SKM-1 treated with dmso at 0.1 percent for 144 hours (cell line): Measurements from ENCODE around the gene ELOB.

Experiments
- DNase-seq: peaks from one replicate; lab custom pipeline; 2025; ENCODE audit not compliant: unreplicated experiment; lab: John Stamatoyannopoulos, UW

The ELOB gene

DNA sequence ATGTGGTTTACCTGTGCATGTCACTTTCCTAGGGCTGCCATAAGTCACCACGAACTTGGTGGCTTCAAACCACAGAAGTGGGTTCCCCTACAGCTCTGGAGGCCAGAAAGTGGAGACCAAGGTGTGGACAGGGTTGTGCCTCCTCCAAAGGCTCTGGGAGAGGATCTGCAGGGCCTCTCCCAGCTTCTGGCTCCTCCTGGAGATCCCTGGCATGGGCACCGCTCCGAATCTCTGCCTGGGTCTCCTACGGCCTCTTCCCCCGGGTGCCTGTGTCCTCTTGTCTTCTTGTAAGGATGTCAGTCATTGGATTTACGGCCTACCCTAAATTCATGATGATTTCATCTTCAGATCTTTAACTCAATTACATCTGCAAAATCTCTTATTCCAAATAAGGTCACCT, 27.1 kb downstream of the ELOB start:
- no peak for DNase-seq

DNA sequence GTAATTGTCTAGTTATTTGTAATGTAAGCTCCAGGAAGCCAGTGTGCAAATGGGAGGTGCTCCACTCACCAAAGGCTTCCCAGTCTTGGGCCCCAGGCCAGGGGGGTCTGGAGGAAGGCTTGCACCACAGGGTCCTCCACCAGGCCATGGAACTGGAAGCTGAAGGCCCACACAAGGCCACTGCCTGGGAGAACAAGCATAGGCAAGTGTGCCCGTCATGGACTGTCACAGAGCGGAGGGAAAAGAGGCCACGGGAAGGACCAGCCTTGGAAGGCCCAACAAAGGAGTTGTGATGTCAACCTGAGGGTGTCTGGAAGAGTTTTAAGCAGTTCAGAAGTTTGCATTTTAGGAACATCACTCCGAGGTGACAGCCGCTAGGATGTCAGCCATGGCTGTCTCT, 27.6 kb downstream of the ELOB start:
- no peak for DNase-seq

DNA sequence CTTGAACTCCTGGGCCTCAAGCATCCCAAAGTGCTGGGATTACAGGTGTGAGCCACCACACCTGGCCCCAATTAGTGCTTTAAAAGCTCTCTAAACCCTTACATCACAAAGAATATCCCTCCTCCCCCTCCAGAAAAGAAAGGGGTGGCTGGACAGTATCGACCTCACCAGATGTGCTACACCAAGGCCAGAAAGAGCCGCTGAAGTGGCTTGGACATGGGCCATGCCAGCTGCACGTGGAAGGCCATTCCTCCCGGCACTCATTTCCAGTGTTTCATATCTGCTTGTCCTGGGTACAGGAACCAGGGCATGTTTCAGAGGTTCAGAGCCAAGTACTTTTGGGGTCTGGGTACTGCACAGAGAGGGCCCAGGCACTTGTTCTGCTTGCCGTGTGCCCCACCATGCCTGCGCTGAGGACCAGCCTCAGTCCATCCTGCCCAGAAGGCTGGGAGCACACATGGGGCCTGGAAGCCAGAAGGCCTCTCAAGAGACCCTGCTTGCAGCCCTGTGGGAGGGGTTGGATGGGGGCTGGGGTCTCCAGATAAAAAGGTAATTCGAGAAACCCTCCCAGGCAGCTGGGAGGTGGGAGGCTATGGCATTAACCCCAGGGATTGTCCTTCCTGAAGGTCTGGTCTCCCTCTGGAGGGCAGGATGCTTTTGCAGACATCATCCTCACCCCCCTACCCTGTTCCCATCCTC, 28.2 kb downstream of the ELOB start:
- no peak for DNase-seq

DNA sequence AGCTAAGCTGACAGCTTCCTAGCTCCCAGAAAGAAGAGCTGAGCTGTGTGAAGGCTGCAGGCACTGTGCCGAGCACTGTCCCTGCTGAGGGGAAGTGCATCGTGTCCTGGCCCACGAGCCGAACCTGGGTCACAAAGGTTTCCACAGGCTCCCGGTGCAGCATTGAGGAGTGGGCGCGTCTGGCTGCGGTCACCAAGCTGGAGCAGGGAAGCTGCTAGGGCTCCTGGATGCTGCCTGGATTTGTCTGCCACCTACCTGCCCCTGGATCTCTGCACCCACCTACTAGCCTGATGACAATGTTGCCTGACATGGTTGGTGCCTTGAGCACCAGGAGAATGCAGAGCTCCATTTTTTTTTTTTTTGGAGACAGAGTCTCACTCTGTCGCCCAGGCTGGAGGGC, 31.1 kb downstream of the ELOB start:
- no peak for DNase-seq

DNA sequence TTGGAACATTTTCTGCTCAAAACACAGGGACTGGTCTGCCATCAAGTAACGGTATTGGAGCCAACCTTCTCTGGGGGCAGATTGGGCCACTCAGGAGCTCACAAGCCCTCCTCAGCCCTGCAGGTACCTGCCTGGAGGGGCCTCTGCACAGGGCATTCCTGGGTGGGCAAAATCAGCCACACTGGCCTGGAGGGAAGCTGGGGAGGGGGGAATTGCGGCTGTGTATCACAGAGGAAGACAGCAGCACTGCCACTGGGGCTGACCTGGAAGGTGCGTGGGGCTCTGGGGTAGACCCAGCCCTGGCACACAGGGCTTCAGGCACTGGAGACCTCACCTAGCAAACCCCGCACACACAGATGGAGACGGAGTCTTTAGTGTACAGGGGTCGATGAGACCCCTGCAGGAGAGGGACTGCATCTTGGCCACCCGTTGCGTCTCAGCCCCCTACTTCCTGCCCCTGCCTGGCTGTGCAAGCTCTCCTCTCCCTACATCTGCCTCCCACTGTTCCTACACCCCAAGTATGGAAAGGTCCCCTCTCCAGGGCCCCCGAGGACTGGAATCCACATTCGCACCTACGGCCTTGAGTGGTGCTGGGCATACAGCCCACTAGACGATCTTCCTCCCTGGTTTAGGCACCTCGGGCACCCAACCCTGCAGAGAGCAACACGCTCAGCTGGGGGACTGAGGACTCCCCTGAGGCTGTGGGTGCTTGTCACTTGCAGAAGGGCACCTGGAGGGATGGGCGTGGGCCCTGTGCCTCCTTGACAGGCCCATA, 31.8 kb downstream of the ELOB start:
- no peak for DNase-seq

DNA sequence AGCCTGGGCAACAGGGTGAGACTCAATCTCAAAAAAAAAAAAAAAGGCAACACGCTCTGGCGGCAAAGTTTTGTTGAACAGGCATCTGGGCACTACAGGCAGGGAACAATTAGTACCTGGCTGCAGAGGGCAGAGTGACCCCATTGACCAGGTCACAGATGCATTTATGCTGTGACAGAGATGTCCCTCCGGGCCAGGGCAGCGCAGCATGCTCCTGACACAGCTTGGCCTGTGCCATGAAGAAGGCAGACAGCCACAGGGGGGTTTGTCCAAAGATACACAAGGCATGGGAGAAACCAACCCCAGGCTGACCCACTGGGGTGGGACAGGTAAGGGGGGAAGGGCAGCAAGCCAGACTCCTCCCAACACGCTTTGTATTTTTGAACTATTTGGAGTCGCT, 32.4 kb downstream of the ELOB start:
- DNase-seq, result no peak

DNA sequence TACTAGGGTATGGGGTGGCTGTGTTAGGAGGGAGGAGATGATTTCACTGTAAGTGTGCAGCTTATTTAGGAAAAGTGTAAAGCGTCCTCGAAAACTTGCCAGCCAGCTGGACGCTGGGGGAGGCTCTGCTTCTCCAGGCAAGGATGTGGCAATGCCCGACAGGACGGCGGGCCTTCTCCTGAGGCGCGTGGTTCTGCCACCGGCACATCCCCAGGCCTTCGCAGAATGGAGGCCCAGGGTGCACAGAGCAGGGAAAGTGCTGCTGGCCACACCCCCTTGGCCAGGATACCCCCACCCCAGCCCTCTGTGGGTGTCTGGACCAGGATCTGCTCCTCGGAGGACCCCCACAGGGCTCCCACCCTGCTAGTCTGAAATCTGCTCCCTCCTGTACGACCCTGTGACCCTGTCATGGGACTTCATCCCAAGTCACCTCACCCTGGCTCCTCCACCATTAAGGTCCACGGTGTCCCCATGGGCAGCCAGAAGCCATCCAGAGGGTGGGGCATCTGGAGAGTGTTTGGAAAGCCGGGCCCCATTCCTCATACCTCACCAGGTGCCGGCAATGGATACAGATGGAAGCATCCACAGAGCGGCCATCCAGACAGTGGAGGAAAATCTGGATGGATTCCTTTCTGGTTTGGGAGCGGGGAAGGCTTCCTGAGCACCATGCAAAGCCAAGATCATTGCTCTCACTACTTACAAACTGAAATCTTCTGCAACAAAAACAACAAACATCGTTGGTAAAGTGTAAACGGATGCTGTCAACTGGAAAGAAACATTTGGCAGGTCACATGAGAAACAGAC, 33.9 kb downstream of the ELOB start:
- DNase-seq, result no peak

DNA sequence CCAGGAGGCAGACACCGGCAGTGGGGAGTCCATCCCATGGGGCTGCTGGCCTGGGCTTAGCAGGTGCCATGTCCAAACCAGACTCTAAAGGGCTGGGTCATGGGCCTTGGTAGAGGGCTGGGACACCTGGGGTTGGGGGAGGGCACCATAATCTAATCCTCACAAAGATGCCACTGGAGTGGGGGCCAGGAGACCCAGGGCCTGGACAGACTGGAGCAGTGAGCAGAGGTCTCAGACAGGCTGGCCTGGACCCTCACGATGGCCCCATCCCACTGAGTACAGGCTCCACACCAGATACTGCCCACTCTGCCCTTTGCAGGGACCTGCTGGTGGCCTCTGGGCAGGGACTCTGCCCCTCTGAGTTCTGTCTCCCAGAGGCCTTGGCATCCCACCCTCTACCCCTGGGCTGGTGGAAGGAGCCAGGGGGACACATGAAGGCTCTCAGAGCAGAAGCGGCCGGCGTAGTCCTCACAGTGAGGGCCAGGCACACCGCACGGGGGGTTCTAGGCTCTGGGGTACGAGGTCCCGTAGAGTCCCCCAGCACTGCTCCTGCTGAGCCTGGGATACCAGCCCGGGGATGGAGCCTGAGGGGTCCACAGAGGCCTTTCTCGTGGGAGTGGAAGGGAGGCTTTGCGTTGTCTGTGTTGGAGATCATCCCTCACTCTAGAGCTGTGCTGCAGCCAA, 34.6 kb downstream of the ELOB start:
- no peak for DNase-seq

DNA sequence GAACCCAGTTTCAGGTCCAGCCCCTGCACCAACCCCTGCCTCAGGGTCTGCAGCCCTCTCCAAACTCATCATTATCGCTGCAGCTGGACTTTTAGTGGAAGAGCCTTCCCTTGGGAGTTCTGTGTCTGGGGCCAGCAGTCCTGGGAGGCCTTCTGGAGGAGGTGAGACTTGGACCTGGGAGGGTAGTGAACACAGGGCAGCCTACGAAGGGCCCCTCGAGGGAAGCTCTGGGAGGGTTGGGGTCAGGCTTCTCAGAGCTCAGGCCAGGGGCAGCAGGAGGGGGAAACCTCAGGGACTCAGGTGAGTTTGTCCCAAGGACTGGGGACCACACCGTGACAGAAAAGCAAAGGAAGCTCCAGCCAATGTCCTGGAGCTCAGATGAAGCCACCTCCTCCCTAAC, 35.9 kb downstream of the ELOB start:
- DNase-seq, result no peak

DNA sequence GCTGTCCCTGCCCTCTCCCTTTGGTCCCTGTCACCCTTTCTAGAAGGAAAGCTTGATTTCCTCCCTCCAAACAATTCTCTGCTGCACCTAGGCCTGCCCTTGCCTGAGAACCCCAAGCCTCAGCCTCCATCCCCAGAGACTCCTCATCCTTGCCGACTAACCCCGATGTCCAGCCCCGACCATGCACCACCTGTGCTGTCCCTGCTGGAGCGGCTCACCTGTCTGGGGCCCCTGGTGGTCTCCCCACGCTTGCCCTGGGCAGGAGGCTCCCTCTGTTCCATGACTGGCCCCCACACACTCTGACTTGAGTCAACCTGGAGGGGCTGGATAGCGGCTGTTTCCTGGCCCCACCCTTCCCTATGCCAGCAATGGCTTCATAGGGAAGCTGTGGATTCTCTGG, 36.6 kb downstream of the ELOB start:
- no peak for DNase-seq

DNA sequence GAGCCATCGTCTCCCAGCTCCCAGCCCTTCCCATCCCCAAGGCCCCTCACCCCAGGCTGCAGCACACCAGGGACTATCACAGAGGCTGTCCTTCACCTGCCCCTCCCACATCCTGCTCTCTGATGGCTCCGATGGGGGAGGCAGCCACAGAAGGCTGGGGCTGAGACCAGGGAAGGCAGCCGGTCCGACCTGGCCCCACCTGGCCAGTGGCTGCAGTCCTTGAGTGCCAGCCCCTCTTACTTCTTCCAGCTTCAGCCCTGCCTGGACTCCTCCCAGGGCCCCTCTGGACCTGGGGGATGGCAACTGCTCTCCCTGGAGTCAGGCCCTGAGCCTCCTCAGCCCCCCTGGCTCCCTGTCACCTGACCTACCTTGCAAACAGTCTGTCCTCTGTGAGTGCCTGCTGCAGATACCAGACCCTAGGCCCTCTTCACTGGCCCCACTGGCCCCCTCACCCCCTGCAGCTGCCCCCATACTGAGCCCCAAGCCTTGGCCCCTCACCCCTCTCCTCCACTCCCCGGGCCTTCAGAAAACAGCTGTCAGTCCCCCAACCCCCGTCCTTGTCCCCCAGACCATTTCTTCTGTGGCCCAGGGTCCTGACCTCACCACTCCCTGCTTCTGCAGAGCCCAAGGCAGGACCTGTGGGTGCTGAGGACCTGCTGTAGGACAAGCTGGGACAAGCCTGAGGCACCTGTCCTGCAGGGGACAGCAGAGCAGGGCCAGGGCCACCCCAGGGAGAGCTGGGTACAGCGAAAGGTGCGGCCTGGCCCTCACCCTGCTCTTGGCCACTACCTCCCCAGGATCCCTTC, 37.3 kb downstream of the ELOB start:
- no peak for DNase-seq

DNA sequence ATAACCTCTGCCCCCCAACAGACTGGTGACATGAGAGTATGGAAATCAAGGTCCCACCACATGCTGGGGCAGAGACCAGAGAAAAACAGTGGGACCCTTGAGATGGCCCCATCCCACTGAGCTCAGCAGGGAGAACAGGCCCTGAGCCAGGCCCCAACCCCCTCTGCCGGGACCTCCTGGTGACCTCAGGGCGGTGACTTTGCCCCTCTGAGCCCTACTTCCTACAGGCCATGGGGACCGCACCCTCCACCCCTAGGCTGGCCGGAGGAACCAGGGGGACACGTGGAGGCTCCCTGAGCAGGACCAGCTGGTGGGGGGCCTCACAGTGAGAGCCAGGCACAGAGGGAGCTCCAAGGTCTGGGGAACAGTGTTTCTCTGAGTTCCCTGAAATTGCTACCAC, 38.5 kb downstream of the ELOB start:
- no peak for DNase-seq

DNA sequence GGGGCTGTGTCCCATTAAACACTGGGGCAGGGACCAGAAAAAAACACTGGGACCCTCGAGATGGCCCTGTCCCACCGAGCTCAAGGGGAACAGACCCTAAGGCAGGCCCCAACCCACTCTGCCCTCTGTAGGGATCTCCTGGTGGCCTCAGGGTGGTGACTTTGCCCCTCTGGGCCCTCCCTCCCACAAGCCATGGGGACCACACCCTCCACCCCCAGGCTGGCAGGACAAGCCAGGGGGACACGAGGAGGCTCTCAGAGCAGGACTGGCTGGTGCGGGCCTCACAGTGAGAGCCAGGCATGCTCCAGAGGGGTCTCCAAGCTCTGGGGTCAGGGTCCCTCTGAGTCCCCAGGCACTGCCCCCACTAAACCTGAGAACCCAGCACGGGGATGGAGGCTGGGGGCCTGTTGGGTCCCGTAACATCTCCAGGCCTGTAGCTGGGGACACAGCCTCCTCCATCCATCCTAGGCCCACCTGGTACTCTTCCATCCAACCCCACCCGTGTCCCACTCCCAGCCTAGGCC, 39.1 kb downstream of the ELOB start:
- no peak for DNase-seq

DNA sequence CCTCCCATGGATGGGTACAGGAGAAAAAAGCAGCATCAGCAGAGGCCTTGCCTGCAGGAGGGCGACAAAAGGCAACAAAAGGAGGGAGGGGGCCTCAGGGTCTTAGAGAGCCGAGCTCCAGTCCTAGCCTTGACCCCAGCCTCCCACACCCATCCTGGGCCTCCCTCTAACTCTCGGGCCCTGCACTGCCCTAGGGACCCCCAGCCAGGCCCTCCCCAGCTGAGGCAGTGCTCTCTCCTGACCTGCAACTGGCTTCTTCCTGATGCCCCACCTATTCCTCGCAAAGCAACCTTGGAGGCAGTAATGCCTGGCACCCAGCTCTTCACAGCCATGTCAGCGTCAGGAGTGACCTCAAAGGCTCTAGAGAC, 39.9 kb downstream of the ELOB start:
- DNase-seq, result no peak

DNA sequence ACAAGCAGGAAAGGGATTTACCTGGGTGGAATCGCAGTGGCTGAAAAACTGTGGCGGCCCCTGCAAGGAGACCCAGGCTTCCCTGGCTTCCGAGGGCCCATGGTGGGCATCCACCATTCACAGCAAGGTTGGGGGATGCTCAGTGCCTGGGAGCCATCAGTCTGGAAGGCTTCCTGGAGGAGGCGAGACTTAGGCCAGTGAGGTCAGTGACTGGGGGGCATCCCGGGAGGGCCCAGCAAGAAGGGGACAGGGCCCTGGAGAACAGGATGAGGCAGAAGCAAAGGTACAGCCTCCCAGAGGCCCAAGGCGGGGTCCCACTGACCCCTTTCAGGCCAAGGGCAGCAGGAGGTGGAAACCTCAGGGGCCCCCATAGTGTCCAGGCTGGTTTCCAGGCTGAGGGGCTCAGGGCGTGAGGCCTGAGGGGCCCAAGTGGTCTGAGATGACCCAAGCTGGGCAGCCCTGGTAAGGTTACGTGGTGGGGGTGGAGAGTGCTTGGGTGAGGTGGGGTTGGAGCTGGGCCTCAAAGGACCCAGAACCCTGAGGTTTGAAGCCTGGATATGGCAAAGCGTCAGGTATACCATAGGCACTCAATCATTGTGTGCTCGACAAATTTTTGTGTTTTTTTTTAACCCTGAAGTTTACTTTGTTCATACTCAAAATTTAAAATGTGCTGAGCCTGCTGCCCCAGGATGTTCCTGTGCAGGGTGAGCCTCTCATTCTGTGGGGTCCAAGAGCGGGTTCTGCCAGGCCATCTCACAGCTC, 40.4 kb downstream of the ELOB start:
- DNase-seq, result no peak

DNA sequence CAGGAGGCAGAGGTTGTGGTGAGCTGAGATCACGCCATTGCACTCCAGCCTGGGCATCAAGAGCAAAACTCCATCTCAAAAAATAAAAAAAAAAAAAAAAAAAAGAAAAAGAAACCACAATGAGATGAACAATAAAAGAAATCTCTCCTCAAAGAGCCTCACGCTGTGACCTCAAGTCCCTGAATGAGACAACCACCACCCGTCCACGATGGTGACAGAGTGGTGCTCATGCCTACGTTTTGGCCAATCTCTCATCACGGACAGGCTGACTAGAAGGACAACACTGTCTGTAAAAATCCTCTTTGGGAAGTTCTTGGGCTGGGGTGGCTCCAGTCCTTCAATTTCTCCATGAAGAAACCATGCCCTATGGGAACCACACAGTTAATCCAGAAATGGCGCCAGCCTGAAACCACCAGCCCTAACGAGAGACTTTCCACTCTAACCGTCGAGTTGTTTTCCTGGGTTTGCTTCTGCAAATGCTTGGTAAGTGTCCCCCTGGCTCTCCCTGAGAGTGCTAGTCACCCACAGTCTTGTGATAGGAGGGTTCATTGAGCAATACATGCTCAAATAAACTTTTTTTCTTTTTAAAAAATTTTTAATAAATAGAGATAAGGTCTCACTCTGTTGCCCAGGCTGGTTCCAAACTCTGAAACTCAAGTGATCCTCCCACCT, 42.1 kb downstream of the ELOB start:
- no peak for DNase-seq

DNA sequence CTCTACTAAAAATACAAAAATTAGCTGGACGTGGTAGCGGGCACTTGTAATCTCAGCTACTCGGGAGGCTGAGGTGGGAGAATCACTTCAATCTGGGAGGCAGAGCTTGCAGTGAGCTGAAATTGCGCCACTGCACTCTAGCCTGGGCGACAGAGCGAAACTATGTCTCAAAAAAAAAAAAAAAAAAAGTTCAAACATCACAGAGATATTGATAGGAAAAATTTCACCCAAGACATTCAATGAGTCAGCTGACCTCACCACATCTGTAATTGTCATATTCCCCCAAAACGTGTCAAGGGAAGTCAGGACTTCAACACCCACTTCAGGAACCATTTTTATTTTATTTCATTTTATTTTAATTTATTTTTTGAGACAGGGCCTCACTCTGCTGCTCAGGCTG, 49.0 kb downstream of the ELOB start:
- no peak for DNase-seq

DNA sequence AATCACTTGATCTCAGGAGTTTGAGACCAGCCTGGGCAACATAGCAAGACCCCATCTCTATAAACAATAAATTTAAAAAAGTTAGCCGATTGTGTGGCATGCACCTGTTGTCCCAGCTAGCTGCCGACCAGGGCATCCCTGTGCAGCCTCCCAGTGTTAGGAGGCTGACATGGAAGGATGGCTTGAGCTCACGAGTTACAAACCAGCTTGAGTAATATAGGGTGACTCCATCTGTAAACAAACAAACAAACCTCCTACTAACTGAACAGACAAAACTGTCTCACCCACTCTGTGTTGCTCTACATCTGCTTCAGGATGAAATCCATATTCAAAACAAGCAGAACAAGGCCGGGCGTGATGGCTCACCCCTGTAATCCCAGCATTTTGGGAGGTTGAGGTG, 50.2 kb downstream of the ELOB start:
- DNase-seq, result no peak

DNA sequence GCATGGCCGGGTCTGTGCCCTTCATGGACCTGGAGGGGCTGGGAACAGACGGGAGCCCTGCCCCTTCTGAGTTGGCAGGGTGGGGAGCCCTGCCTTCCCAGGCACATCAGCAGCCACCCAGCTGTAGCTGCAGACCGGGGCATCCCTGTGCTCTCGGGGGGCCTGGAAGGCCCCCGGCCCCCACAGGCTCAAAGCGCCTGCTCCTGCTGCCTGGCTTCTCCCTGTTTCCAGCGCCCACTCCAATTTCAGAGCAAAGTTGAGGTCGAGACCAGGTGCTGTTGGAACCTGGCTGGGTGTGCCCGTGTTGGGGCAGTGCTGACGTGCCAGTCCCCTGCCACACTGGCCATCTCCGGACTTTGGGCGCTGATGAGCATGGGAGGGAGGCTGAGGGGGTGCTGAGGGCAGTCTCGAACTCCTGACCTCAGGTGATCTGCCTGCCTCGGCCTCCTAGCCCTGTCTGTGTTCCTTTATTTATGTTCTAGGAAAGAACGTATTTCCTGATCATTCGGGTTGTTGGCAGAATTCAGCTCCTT, 52.2 kb downstream of the ELOB start:
- no peak for DNase-seq
